OCI-LY1 (cell line): ENCODE measurements around the gene ZNF766.
"Not testable (repeated sequence)": the region's sequence is repeated elsewhere in the genome, so short reads cannot be mapped to it uniquely, and the experiment has no call there.

Source experiments
- H2AFZ ChIP-seq: fragments of 200-600 bp; sonication (generic), shearing (Covaris generic); 2 replicates; pipeline ENCODE4 v1.6.0; 2014; ENCODE audit warnings: antibody characterized with exemption, mild to moderate bottlenecking, low read length
- H3F3A ChIP-seq: fragments of 200-600 bp; sonication (generic), shearing (Covaris generic); 2 replicates; pipeline ENCODE4 v1.6.0; 2014; ENCODE audit warnings: mild to moderate bottlenecking, antibody characterized with exemption, low read length, moderate library complexity; ENCODE audit not compliant: insufficient read depth
- H3K27ac ChIP-seq: fragments of 200-600 bp; sonication (generic); 2 replicates; pipeline ENCODE4 v1.5.1; 2014; ENCODE audit warnings: low read length, mixed run types, mild to moderate bottlenecking, low read depth; ENCODE audit not compliant: poor library complexity, severe bottlenecking
- H3K27me3 ChIP-seq: fragments of 200-600 bp; sonication (generic); 2 replicates; pipeline ENCODE4 v1.6.0; 2014; ENCODE audit warnings: antibody characterized with exemption, mild to moderate bottlenecking, low read length, moderate library complexity; ENCODE audit not compliant: insufficient read depth
- H3K36me3 ChIP-seq: fragments of 200-600 bp; sonication (generic); 2 replicates; pipeline ENCODE4 v1.6.1; 2014; ENCODE audit warnings: mild to moderate bottlenecking, antibody characterized with exemption, low read length, moderate library complexity, mixed read lengths; ENCODE audit not compliant: insufficient read depth
- H3K4me1 ChIP-seq: fragments of 200-600 bp; sonication (generic); 2 replicates; pipeline ENCODE4 v1.5.1; 2014; ENCODE audit warnings: mild to moderate bottlenecking, low read length, moderate library complexity; ENCODE audit not compliant: insufficient read depth, severe bottlenecking
- H3K4me2 ChIP-seq: fragments of 200-600 bp; sonication (generic), shearing (Covaris generic); 2 replicates; pipeline ENCODE4 v1.6.1; 2014; ENCODE audit warnings: low read length
- H3K4me3 ChIP-seq: fragments of 200-600 bp; sonication (generic); 2 replicates; pipeline ENCODE4 v1.5.1; 2014; ENCODE audit warnings: low read length, low read depth, mild to moderate bottlenecking, mixed read lengths; ENCODE audit not compliant: poor library complexity, severe bottlenecking
- H3K79me2 ChIP-seq: fragments of 200-600 bp; shearing (Covaris generic); 2 replicates; pipeline ENCODE4 v1.6.1; 2016; ENCODE audit warnings: mixed run types, low read length, mixed read lengths; ENCODE audit not compliant: insufficient read depth
- H3K9ac ChIP-seq: fragments of 200-600 bp; sonication (generic), shearing (Covaris generic); 2 replicates; pipeline ENCODE4 v1.6.1; 2014; ENCODE audit warnings: mild to moderate bottlenecking, low read length, mixed read lengths
- H3K9me2 ChIP-seq: fragments of 200-600 bp; sonication (generic), shearing (Covaris generic); 2 replicates; pipeline ENCODE4 v1.6.1; 2014; ENCODE audit warnings: low read depth, mild to moderate bottlenecking, low read length, mixed read lengths
- H3K9me3 ChIP-seq: fragments of 200-600 bp; shearing (Covaris generic); 2 replicates; pipeline ENCODE4 v1.6.1; 2014; ENCODE audit warnings: low read length, mixed read lengths
- H4K20me1 ChIP-seq: fragments of 200-600 bp; sonication (generic), shearing (Covaris generic); 2 replicates; pipeline ENCODE4 v1.6.0; 2016; ENCODE audit warnings: mild to moderate bottlenecking, low read length; ENCODE audit not compliant: insufficient read depth
- CTCF ChIP-seq: fragments of 200-600 bp; sonication (generic), shearing (Covaris generic); IDR thresholded peaks from 2 replicates; pipeline ENCODE4 v1.5.1; 2017; ENCODE audit warnings: mild to moderate bottlenecking, antibody characterized with exemption, low read length, moderate library complexity, mixed read lengths
- EZH2 ChIP-seq: fragments of 200-600 bp; sonication (generic), shearing (Covaris generic); IDR thresholded peaks from 2 replicates; pipeline ENCODE4 v1.8.0; 2017; ENCODE audit warnings: borderline replicate concordance, mixed run types, mild to moderate bottlenecking, antibody characterized with exemption, low read length, moderate library complexity, mixed read lengths

ZNF766 gene

GRCh38 chr19:52248241-52248640 is 21.1 kb upstream of the ZNF766 start:
- no peak overlapping the region for H3K9ac ChIP-seq
- no peaks in the 10 kb centered on the region for H3K9me2 ChIP-seq
- H2AFZ ChIP-seq = no peak overlapping the region
- no peaks in the 10 kb centered on the region for H4K20me1 ChIP-seq
- H3F3A ChIP-seq = no peaks in the 10 kb centered on the region
- H3K27ac ChIP-seq = no peak overlapping the region
- no peak overlapping the region for H3K4me2 ChIP-seq
- no peaks in the 10 kb centered on the region for H3K4me1 ChIP-seq
- H3K27me3 ChIP-seq = no peaks in the 10 kb centered on the region
- no peak overlapping the region for H3K4me3 ChIP-seq
- peak; percentile 63 for TF ChIP-seq CTCF
- TF ChIP-seq EZH2 = no peak
- H3K9me3 ChIP-seq = no peaks in the 10 kb centered on the region
- no peaks in the 10 kb centered on the region for H3K79me2 ChIP-seq
- H3K36me3 ChIP-seq = no peaks in the 10 kb centered on the region

- no peaks in the 10 kb centered on the region for H3K4me1 ChIP-seq
- no peaks in the 10 kb centered on the region for H3K36me3 ChIP-seq
- no peak overlapping the region for H2AFZ ChIP-seq
- no peaks in the 10 kb centered on the region for H3F3A ChIP-seq
- H3K79me2 ChIP-seq = no peaks in the 10 kb centered on the region
- H3K9me2 ChIP-seq = no peaks in the 10 kb centered on the region
- no peaks in the 10 kb centered on the region for H3K27me3 ChIP-seq
- no peak overlapping the region for H3K4me3 ChIP-seq
- no peak overlapping the region for H3K4me2 ChIP-seq
- peaks cover 3% of the 10 kb centered on the region; the same call in 1 of the 2 replicates for H3K9me3 ChIP-seq
- H4K20me1 ChIP-seq = no peaks in the 10 kb centered on the region
- H3K9ac ChIP-seq = no peak overlapping the region
- H3K27ac ChIP-seq = no peak overlapping the region
- TF ChIP-seq CTCF (no peak), EZH2 (no peak)
These were observed 11.0 kb upstream of the ZNF766 start for GRCh38 chr19:52258426-52258825.

DNA sequence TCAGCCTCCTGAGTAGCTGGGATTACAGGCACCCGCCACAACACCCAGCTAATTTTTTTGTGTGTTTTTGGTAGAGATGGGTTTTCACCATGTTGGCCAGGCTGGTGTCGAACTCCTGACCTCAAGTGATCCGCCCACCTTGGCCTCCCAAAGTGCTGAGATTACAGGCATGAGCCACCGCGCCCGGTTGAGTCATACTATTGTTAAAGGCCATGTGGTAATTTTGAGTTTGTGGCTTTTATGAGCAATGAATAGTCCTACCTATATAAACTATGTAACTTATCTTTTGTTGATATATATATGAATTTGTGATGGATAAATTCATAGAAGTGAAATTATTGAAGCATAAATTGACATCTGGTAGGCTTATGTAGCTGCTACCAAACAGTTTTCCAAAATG is 3.8 kb upstream of the ZNF766 start:
- not testable (repeated sequence) for H3K9ac ChIP-seq, H3K36me3 ChIP-seq, H3K9me2 ChIP-seq, H4K20me1 ChIP-seq, H3F3A ChIP-seq, H2AFZ ChIP-seq, H3K4me2 ChIP-seq, H3K27me3 ChIP-seq, H3K4me3 ChIP-seq, H3K79me2 ChIP-seq, H3K27ac ChIP-seq, H3K4me1 ChIP-seq
- H3K9me3 ChIP-seq = peaks cover 11% of the 10 kb centered on the region; the same call in 1 of the 2 replicates

- H3K9me3 ChIP-seq = peaks cover 29% of the 10 kb centered on the region
- no peak overlapping the region for H2AFZ ChIP-seq
- H3K9ac ChIP-seq = peak overlapping the region; percentile 94
- H3K79me2 ChIP-seq = peaks cover 44% of the 10 kb centered on the region
- peaks cover 13% of the 10 kb centered on the region for H3K4me1 ChIP-seq
- TF ChIP-seq CTCF (no peak), EZH2 (no peak)
- no peaks in the 10 kb centered on the region for H4K20me1 ChIP-seq
- H3K27ac ChIP-seq = peak overlapping the region; percentile 11
- peaks cover 47% of the 10 kb centered on the region for H3K36me3 ChIP-seq
- H3K27me3 ChIP-seq = no peaks in the 10 kb centered on the region
- H3K4me2 ChIP-seq = peak overlapping the region; percentile 98
- no peaks in the 10 kb centered on the region for H3K9me2 ChIP-seq
- no peaks in the 10 kb centered on the region for H3F3A ChIP-seq
- H3K4me3 ChIP-seq = peak overlapping the region; percentile 87
These were observed 989 bp downstream of the ZNF766 start for GRCh38 chr19:52270266-52270885.
